ENCODE measurements around the gene FRMD4B.

FRMD4B gene

GRCh38 chr3:69321301-69322157 lies 64.4 kb downstream of the FRMD4B start:
- no peak for DNase-seq

GRCh38 chr3:69320871-69321271 lies 65.0 kb downstream of the FRMD4B start:
- DNase-seq, result no peak

- no peak for DNase-seq
Observed at GRCh38 chr3:69319652-69320051, 66.2 kb downstream of the FRMD4B start.

- no peak for DNase-seq
Observed at GRCh38 chr3:69318410-69318809, 67.5 kb downstream of the FRMD4B start.

GRCh38 chr3:69313251-69313650 lies 72.6 kb downstream of the FRMD4B start:
- no peak for DNase-seq

- DNase-seq, result no peak
Observed at GRCh38 chr3:69309814-69310213, 76.1 kb downstream of the FRMD4B start.

GRCh38 chr3:69306239-69307185 lies 79.4 kb downstream of the FRMD4B start:
- peak; percentile 75 for DNase-seq

GRCh38 chr3:69305011-69305410 lies 80.9 kb downstream of the FRMD4B start:
- DNase-seq, result no peak

- DNase-seq, result no peak
Observed at GRCh38 chr3:69304396-69304795, 81.5 kb downstream of the FRMD4B start.

- DNase-seq, result no peak
Observed at GRCh38 chr3:69300296-69300695, 85.6 kb downstream of the FRMD4B start.

- DNase-seq, result no peak
Observed at GRCh38 chr3:69299344-69299743, 86.5 kb downstream of the FRMD4B start.

- DNase-seq, result no peak
Observed at GRCh38 chr3:69297501-69297900, 88.4 kb downstream of the FRMD4B start.

- no peak for DNase-seq
Observed at GRCh38 chr3:69296995-69297394, 88.9 kb downstream of the FRMD4B start.

- DNase-seq, result no peak
Observed at GRCh38 chr3:69294014-69294766, 91.7 kb downstream of the FRMD4B start.

GRCh38 chr3:69292959-69293574 lies 92.8 kb downstream of the FRMD4B start:
- DNase-seq, result no peak

- no peak for DNase-seq
Observed at GRCh38 chr3:69292185-69292584, 93.7 kb downstream of the FRMD4B start.

GRCh38 chr3:69290430-69290829 lies 95.5 kb downstream of the FRMD4B start:
- DNase-seq, result no peak

GRCh38 chr3:69290006-69290405 lies 95.9 kb downstream of the FRMD4B start:
- no peak for DNase-seq

- peak; percentile 3 for DNase-seq
Observed at GRCh38 chr3:69288161-69288895, 97.6 kb downstream of the FRMD4B start.

- no peak for DNase-seq
Observed at GRCh38 chr3:69283913-69284611, 101.8 kb downstream of the FRMD4B start.

- DNase-seq, result no peak
Observed at GRCh38 chr3:69283496-69283895, 102.4 kb downstream of the FRMD4B start.
